Measurements from ENCODE around the gene PKNOX1.

- TF ChIP-seq, protein P1, sequence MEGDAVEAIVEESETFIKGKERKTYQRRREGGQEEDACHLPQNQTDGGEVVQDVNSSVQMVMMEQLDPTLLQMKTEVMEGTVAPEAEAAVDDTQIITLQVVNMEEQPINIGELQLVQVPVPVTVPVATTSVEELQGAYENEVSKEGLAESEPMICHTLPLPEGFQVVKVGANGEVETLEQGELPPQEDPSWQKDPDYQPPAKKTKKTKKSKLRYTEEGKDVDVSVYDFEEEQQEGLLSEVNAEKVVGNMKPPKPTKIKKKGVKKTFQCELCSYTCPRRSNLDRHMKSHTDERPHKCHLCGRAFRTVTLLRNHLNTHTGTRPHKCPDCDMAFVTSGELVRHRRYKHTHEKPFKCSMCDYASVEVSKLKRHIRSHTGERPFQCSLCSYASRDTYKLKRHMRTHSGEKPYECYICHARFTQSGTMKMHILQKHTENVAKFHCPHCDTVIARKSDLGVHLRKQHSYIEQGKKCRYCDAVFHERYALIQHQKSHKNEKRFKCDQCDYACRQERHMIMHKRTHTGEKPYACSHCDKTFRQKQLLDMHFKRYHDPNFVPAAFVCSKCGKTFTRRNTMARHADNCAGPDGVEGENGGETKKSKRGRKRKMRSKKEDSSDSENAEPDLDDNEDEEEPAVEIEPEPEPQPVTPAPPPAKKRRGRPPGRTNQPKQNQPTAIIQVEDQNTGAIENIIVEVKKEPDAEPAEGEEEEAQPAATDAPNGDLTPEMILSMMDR (conservative IDR thresholded peaks at IDR 0.05), result no peak
- no peak for TF ChIP-seq ZFX (IDR thresholded peaks at IDR 0.05)
These were observed 17.8 kb downstream of the PKNOX1 start for GRCh38 chr21:42991992-42992740.
